ENCODE results near the gene LGI1.

GRCh38 chr10:93796167-93796566 is 38.4 kb downstream of the LGI1 start:
- TF ChIP-seq CTCF (IDR thresholded peaks at IDR 0.05; ENCODE audit: poor library complexity, severe bottlenecking) = no peak
- TF ChIP-seq POLR2AphosphoS5 (IDR thresholded peaks at IDR 0.05) = no peak
- no peak for TF ChIP-seq RAD21 (conservative IDR thresholded peaks at IDR 0.05)
- TF ChIP-seq EP300 (conservative IDR thresholded peaks at IDR 0.05; ENCODE audit: poor library complexity, severe bottlenecking) = no peak
